Prostate gland (tissue), 2 donors: ENCODE results near the gene GALC. TPM values are rescaled to one million over a fixed set of nuclear protein-coding genes. Genes with fewer than 3 reads are reported as not detected.

Experiments
- DNase-seq: peaks from one replicate; pipeline ENCODE4 v3.0.0-alpha.2; 2019; ENCODE audit warnings: low spot score
- H3K27ac ChIP-seq, 2 donors: fragments of 200-600 bp; sonication (generic); 2 replicates each; pipeline ENCODE4 v1.5.1; 2017 to 2019
- H3K27me3 ChIP-seq: fragments of 200-600 bp; sonication (generic); replicated peaks from 2 replicates; pipeline ENCODE4 v1.5.1; 2019; ENCODE audit not compliant: insufficient read depth
- H3K36me3 ChIP-seq, 2 donors: fragments of 200-600 bp; sonication (generic); 1 replicate in 1 of 2; 2 replicates in 1 of 2; pipeline versions ENCODE4 v1.5.1 to v1.8.1; 2017 to 2019
- H3K4me1 ChIP-seq: fragments of 200-600 bp; sonication (generic); replicated peaks from 2 replicates; pipeline ENCODE4 v1.5.1; 2019
- H3K4me3 ChIP-seq, 2 donors: fragments of 200-600 bp; sonication (generic); 2 replicates each; pipeline ENCODE4 v1.5.1; 2017 to 2019
- H3K9me3 ChIP-seq: fragments of 200-600 bp; sonication (generic); 2 replicates; pipeline ENCODE4 v1.5.1; 2017
- CTCF ChIP-seq, 4 experiments: fragments of 200-600 bp in 2 of 4; fragments of 450-650 bp in 2 of 4; sonication (generic) in 2 of 4; IDR thresholded peaks; 1 replicate in 3 of 4; 2 replicates in 1 of 4; pipeline ENCODE4 v1.5.1; 2016 to 2019; ENCODE audit warnings: antibody characterized with exemption in 4 of 4, mild to moderate bottlenecking in 2 of 4, moderate library complexity in 2 of 4
- POLR2A ChIP-seq: fragments of 450-650 bp; IDR thresholded peaks from one replicate; pipeline ENCODE4 v1.6.1; 2016; ENCODE audit warnings: antibody characterized with exemption, mild to moderate bottlenecking
- POLR2AphosphoS5 ChIP-seq: sonication (generic); formaldehyde crosslinking; IDR thresholded peaks from one replicate; pipeline ENCODE4 v1.6.1; 2017; ENCODE audit warnings: antibody characterized with exemption
- WGBS: methylation state at CpG from one replicate; pipeline ENCODE4 v1.1.5; 2018; 5-methylcytosine and 5-hydroxymethylcytosine counted together
- intact Hi-C: fragments of 100-400 bp; cut with DNase I; formaldehyde crosslinking; loops from one replicate; pipeline ENCODE4 v1.14.2; 2022
- total RNA-seq, 2 donors: library from RNA; depleted of rRNA; stranded (reverse); fragments of >200 nt; gene quantifications; one replicate each; pipeline ENCODE4 v1.1.0, GENCODE V29; 2016

GALC gene
- total RNA-seq, 2 donors from 2014 or later = 29.4 to 85.9 TPM

- H3K4me3 ChIP-seq = no peak overlapping the region
- 95% methylated on average over 2 of the region's 2 CpGs for WGBS
- no peak for TF ChIP-seq POLR2AphosphoS5
- no peak for TF ChIP-seq CTCF (IDR thresholded peaks at IDR 0.05)
- no peaks in the 10 kb centered on the region for H3K36me3 ChIP-seq
- intact Hi-C loops = loop anchor here (10.0 kb wide), 1 partner anchor 368 kb away; the partner anchor contains the start of gene SPATA7
- no peak overlapping the region for H3K27ac ChIP-seq
- H3K9me3 ChIP-seq = no peaks in the 10 kb centered on the region
- no peaks in the 10 kb centered on the region for H3K4me1 ChIP-seq
- DNase-seq = no peak
- no peaks in the 10 kb centered on the region for H3K27me3 ChIP-seq
Measured at GRCh38 chr14:88016768-88017167, 23.8 kb upstream of the GALC start.

GRCh38 chr14:88013750-88014349 lies 20.9 kb upstream of the GALC start:
- TF ChIP-seq POLR2A (no peak), POLR2AphosphoS5 (no peak), CTCF (IDR thresholded peaks at IDR 0.05) (peak; percentile 70 to 87 (median 86))
- DNase-seq = peak; percentile 67
- Histone ChIP-seq H3K27ac (no peak overlapping the region), H3K4me3 (no peak overlapping the region), H3K27me3 (no peaks in the 10 kb centered on the region), H3K9me3 (no peaks in the 10 kb centered on the region), H3K36me3 (no peaks in the 10 kb centered on the region), H3K4me1 (no peaks in the 10 kb centered on the region)
- intact Hi-C loops = loop anchor here (10.0 kb wide), 1 partner anchor 371 kb away; the partner anchor contains the start of gene SPATA7
- WGBS = 1% methylated on average over 7 of the region's 7 CpGs

GRCh38 chr14:88012495-88012894 lies 19.5 kb upstream of the GALC start:
- H3K27ac ChIP-seq = no peak overlapping the region
- TF ChIP-seq POLR2AphosphoS5 (no peak), POLR2A (no peak), CTCF (IDR thresholded peaks at IDR 0.05) (no peak)
- H3K36me3 ChIP-seq = no peaks in the 10 kb centered on the region
- WGBS = 72% methylated on average over 5 of the region's 5 CpGs
- intact Hi-C loops = loop anchor here (10.0 kb wide), 1 partner anchor 372 kb away; the partner anchor contains the start of gene SPATA7
- no peak overlapping the region for H3K4me3 ChIP-seq
- no peaks in the 10 kb centered on the region for H3K9me3 ChIP-seq
- H3K27me3 ChIP-seq = no peaks in the 10 kb centered on the region
- no peak for DNase-seq
- no peaks in the 10 kb centered on the region for H3K4me1 ChIP-seq

- Histone ChIP-seq H3K9me3 (no peaks in the 10 kb centered on the region), H3K4me1 (no peaks in the 10 kb centered on the region), H3K4me3 (no peak overlapping the region), H3K27ac (no peak overlapping the region), H3K36me3 (no peaks in the 10 kb centered on the region), H3K27me3 (no peaks in the 10 kb centered on the region)
- no peak for TF ChIP-seq POLR2A
- TF ChIP-seq CTCF (IDR thresholded peaks at IDR 0.05) = no peak
- TF ChIP-seq POLR2AphosphoS5 = no peak
- intact Hi-C loops = loop anchor here (10.0 kb wide), 1 partner anchor 374 kb away; the partner anchor contains the start of gene SPATA7
- DNase-seq = no peak
- 39% methylated on average over 2 of the region's 2 CpGs for whole genome bisulfite sequencing
Measured at GRCh38 chr14:88010331-88010730, 17.3 kb upstream of the GALC start.

- H3K4me1 ChIP-seq = no peaks in the 10 kb centered on the region
- no peaks in the 10 kb centered on the region for H3K9me3 ChIP-seq
- H3K27ac ChIP-seq = no peak overlapping the region
- 67% methylated on average over 1 of the region's 1 CpG for WGBS
- H3K4me3 ChIP-seq = no peak overlapping the region
- no peak for DNase-seq
- intact Hi-C loops = no loop called here
- no peaks in the 10 kb centered on the region for H3K36me3 ChIP-seq
- TF ChIP-seq CTCF (IDR thresholded peaks at IDR 0.05) (no peak), POLR2AphosphoS5 (no peak), POLR2A (no peak)
- H3K27me3 ChIP-seq = no peaks in the 10 kb centered on the region
Measured at GRCh38 chr14:88009486-88009885, 16.5 kb upstream of the GALC start.
